Astrocyte of the cerebellum (primary cell): ENCODE data around the gene KCNJ12.
"Not testable (repeated sequence)": the region's sequence is repeated elsewhere in the genome, so short reads cannot be mapped to it uniquely, and the experiment has no call there.

Experiments
- DNase-seq: peaks from one replicate; pipeline ENCODE4 v3.0.0-alpha.2; 2011; ENCODE audit warnings: low read depth
- H3K4me3 ChIP-seq: 2 replicates; pipeline ENCODE4 v1.5.1; 2011; ENCODE audit warnings: mild to moderate bottlenecking, low read depth, low read length, moderate library complexity
- CTCF ChIP-seq: IDR thresholded peaks from 2 replicates; pipeline ENCODE4 v1.5.1; 2012; ENCODE audit warnings: low read length, low read depth, moderate library complexity, mild to moderate bottlenecking; ENCODE audit errors: missing control alignments
- in situ Hi-C: cut with HindIII; loops from 2 replicates; pipeline ENCODE4 v1.10.0; 2017; ENCODE audit warnings: low sequenced_read_pairs

The KCNJ12 gene

GRCh38 chr17:21344801-21345200, 31.4 kb upstream of the KCNJ12 start:
- DNase-seq, in situ Hi-C loops, H3K4me3 ChIP-seq: not testable (repeated sequence)

- in situ Hi-C loops, result no loop called here
- no peak for DNase-seq
- H3K4me3 ChIP-seq, result no peak overlapping the region
- no peak for TF ChIP-seq CTCF
These were observed 30.9 kb upstream of the KCNJ12 start for GRCh38 chr17:21345236-21345635.

- in situ Hi-C loops, DNase-seq, H3K4me3 ChIP-seq: not testable (repeated sequence)
These were observed 30.1 kb upstream of the KCNJ12 start for GRCh38 chr17:21346107-21346506.

- DNase-seq, H3K4me3 ChIP-seq, in situ Hi-C loops: not testable (repeated sequence)
These were observed 29.4 kb upstream of the KCNJ12 start for GRCh38 chr17:21346651-21347250.

- in situ Hi-C loops, H3K4me3 ChIP-seq, DNase-seq: not testable (repeated sequence)
These were observed 28.5 kb upstream of the KCNJ12 start for GRCh38 chr17:21347660-21348059.

GRCh38 chr17:21348081-21348925, 27.9 kb upstream of the KCNJ12 start:
- H3K4me3 ChIP-seq, DNase-seq, in situ Hi-C loops: not testable (repeated sequence)

- DNase-seq, in situ Hi-C loops, H3K4me3 ChIP-seq: not testable (repeated sequence)
These were observed 27.3 kb upstream of the KCNJ12 start for GRCh38 chr17:21348926-21349261.

GRCh38 chr17:21349358-21350050, 26.7 kb upstream of the KCNJ12 start:
- DNase-seq, in situ Hi-C loops, H3K4me3 ChIP-seq: not testable (repeated sequence)

GRCh38 chr17:21350495-21350894, 25.7 kb upstream of the KCNJ12 start:
- in situ Hi-C loops, H3K4me3 ChIP-seq, DNase-seq: not testable (repeated sequence)

GRCh38 chr17:21351366-21352065, 24.6 kb upstream of the KCNJ12 start:
- H3K4me3 ChIP-seq, result no peak overlapping the region
- DNase-seq, result no peak
- in situ Hi-C loops, result no loop called here
- TF ChIP-seq CTCF, result no peak
